A549 (cell line): ENCODE results near the gene CLDN6.

Source experiments
- CBX2 ChIP-seq: fragments of 200-600 bp; sonication (generic); IDR thresholded peaks from 2 replicates; pipeline ENCODE4 v1.6.1; 2016; ENCODE audit warnings: low read depth, mild to moderate bottlenecking, borderline replicate concordance
- CTCF ChIP-seq: fragments of >200 bp; sonication (Bioruptor Twin); formaldehyde crosslinking; IDR thresholded peaks from 3 replicates; pipeline ENCODE4 v1.5.1; 2016
- EP300 ChIP-seq, 2 experiments: fragments of >200 bp; sonication (Bioruptor Twin); formaldehyde crosslinking; IDR thresholded peaks; 2 replicates in 1 of 2; 3 replicates in 1 of 2; pipeline ENCODE4 v1.6.1; 2016 to 2017
- FOSL2 ChIP-seq, 2 experiments: fragments of 450-650 bp in 1 of 2; fragments of >200 bp in 1 of 2; sonication (Bioruptor Twin) in 1 of 2; formaldehyde crosslinking; IDR thresholded peaks; 2 replicates each; pipeline versions ENCODE4 v1.5.0 to v1.6.1; 2016 to 2020; ENCODE audit warnings: mild to moderate bottlenecking in 1 of 2, moderate library complexity in 1 of 2
- JUNB ChIP-seq: fragments of >200 bp; sonication (Bioruptor Twin); formaldehyde crosslinking; IDR thresholded peaks from 2 replicates; pipeline ENCODE4 v1.6.1; 2016
- MAZ ChIP-seq: fragments of 150-350 bp; IDR thresholded peaks from 2 replicates; pipeline ENCODE4 v1.6.1; 2014; ENCODE audit warnings: antibody characterized with exemption, low read depth, low read length, borderline replicate concordance
- NR3C1 ChIP-seq: fragments of >200 bp; sonication (Bioruptor Twin); formaldehyde crosslinking; IDR thresholded peaks from 3 replicates; pipeline ENCODE4 v1.6.1; 2017
- PBX3 ChIP-seq: IDR thresholded peaks from 2 replicates; pipeline ENCODE4 v1.6.1; 2012
- POLR2A ChIP-seq: IDR thresholded peaks from 2 replicates; pipeline ENCODE4 v1.6.1; 2012; ENCODE audit warnings: mild to moderate bottlenecking, low read length
- RCOR1 ChIP-seq: fragments of 150-350 bp; IDR thresholded peaks from 2 replicates; pipeline ENCODE4 v1.6.1; 2014; ENCODE audit warnings: antibody characterized with exemption, low read length, low read depth
- TF ChIP-seq, protein P1 (sequence below): fragments of 200-600 bp; sonication (generic); IDR thresholded peaks from 2 replicates; pipeline ENCODE4 v1.6.1; 2016; ENCODE audit warnings: antibody characterized with exemption, mild to moderate bottlenecking, moderate library complexity
- TF ChIP-seq, protein P2 (sequence below): fragments of 450-650 bp; IDR thresholded peaks from 2 replicates; pipeline ENCODE4 v1.6.1; 2014; ENCODE audit warnings: antibody characterized with exemption
- TF ChIP-seq, protein P3 (sequence below): fragments of 150-350 bp; IDR thresholded peaks from 2 replicates; pipeline ENCODE4 v1.6.1; 2014; ENCODE audit warnings: low read depth, mild to moderate bottlenecking, low read length

DNA sequence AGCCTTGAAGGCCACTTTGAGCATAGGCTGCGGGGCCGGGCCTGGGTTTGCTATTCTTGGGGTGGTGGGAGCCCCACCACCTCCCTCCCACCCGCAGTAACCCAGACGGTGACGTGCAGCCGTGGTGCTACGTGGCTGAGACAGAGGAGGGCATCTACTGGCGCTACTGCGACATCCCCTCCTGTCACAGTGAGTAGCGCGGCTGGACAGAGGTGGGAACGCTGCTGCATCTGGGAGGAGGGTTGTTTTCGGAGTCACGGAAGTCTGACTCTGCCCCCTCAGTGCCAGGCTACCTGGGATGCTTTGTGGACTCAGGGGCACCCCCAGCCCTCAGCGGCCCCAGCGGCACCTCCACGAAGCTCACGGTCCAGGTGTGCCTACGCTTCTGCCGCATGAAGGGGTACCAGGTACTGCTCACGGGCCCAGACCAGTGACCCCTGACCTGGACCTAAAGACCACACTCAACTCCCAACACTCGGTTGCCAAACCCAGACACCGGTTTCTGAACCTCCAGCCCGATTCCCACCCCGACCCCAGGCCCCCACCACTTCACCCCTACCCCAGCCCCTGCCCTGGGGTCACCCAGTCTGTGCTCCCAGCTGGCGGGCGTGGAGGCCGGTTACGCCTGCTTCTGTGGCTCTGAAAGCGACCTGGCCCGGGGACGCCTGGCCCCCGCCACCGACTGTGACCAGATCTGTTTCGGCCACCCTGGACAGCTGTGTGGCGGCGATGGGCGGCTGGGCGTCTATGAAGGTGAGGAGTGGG is 51.8 kb downstream of the CLDN6 start:
- no peak for TF ChIP-seq CTCF
- TF ChIP-seq, protein P1, sequence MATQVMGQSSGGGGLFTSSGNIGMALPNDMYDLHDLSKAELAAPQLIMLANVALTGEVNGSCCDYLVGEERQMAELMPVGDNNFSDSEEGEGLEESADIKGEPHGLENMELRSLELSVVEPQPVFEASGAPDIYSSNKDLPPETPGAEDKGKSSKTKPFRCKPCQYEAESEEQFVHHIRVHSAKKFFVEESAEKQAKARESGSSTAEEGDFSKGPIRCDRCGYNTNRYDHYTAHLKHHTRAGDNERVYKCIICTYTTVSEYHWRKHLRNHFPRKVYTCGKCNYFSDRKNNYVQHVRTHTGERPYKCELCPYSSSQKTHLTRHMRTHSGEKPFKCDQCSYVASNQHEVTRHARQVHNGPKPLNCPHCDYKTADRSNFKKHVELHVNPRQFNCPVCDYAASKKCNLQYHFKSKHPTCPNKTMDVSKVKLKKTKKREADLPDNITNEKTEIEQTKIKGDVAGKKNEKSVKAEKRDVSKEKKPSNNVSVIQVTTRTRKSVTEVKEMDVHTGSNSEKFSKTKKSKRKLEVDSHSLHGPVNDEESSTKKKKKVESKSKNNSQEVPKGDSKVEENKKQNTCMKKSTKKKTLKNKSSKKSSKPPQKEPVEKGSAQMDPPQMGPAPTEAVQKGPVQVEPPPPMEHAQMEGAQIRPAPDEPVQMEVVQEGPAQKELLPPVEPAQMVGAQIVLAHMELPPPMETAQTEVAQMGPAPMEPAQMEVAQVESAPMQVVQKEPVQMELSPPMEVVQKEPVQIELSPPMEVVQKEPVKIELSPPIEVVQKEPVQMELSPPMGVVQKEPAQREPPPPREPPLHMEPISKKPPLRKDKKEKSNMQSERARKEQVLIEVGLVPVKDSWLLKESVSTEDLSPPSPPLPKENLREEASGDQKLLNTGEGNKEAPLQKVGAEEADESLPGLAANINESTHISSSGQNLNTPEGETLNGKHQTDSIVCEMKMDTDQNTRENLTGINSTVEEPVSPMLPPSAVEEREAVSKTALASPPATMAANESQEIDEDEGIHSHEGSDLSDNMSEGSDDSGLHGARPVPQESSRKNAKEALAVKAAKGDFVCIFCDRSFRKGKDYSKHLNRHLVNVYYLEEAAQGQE = no peak
- TF ChIP-seq MAZ = no peak
- TF ChIP-seq EP300 (IDR thresholded peaks at IDR 0.05) = no peak
- no peak for TF ChIP-seq FOSL2 (IDR thresholded peaks at IDR 0.05)
- no peak for TF ChIP-seq FOSL2 (CRISPR knock-in tag; IDR thresholded peaks at IDR 0.05)
- TF ChIP-seq, protein P2, sequence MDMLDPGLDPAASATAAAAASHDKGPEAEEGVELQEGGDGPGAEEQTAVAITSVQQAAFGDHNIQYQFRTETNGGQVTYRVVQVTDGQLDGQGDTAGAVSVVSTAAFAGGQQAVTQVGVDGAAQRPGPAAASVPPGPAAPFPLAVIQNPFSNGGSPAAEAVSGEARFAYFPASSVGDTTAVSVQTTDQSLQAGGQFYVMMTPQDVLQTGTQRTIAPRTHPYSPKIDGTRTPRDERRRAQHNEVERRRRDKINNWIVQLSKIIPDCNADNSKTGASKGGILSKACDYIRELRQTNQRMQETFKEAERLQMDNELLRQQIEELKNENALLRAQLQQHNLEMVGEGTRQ = no peak
- TF ChIP-seq POLR2A = no peak
- no peak for TF ChIP-seq JUNB
- no peak for TF ChIP-seq PBX3
- TF ChIP-seq RCOR1 = no peak
- no peak for TF ChIP-seq NR3C1
- TF ChIP-seq, protein P3, sequence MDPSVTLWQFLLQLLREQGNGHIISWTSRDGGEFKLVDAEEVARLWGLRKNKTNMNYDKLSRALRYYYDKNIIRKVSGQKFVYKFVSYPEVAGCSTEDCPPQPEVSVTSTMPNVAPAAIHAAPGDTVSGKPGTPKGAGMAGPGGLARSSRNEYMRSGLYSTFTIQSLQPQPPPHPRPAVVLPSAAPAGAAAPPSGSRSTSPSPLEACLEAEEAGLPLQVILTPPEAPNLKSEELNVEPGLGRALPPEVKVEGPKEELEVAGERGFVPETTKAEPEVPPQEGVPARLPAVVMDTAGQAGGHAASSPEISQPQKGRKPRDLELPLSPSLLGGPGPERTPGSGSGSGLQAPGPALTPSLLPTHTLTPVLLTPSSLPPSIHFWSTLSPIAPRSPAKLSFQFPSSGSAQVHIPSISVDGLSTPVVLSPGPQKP = no peak
- no peak for TF ChIP-seq CBX2
